Activated naive CD8-positive, alpha-beta T cell (primary cell): Measurements from ENCODE around the gene NDUFB10.
A peak's percentile ranks its signal among the peaks of the same experiment; 100 is the strongest.

Experiments used
- H3K27ac Mint-ChIP-seq: one replicate; pipeline ENCODE4 v1.8.0; 2021; ENCODE audit warnings: mixed read lengths
- H3K27me3 Mint-ChIP-seq: one replicate; pipeline ENCODE4 v1.8.0; 2021; ENCODE audit warnings: mixed read lengths
- H3K36me3 Mint-ChIP-seq: one replicate; pipeline ENCODE4 v1.8.0; 2021; ENCODE audit warnings: mixed read lengths
- H3K4me1 Mint-ChIP-seq: one replicate; pipeline ENCODE4 v1.8.0; 2021; ENCODE audit warnings: low read depth, mixed read lengths
- H3K4me3 Mint-ChIP-seq: one replicate; pipeline ENCODE4 v1.8.0; 2021; ENCODE audit warnings: mild to moderate bottlenecking, mixed read lengths
- H3K9me3 Mint-ChIP-seq: one replicate; pipeline ENCODE4 v1.8.0; 2021; ENCODE audit warnings: low read depth, mixed read lengths

NDUFB10 gene

GRCh38 chr16:1980030-1980769 is 20.9 kb downstream of the NDUFB10 start:
- H3K4me1 Mint-ChIP-seq, result peaks cover 12% of the 10 kb centered on the region
- peaks cover 4% of the 10 kb centered on the region for H3K36me3 Mint-ChIP-seq
- H3K27me3 Mint-ChIP-seq, result no peaks in the 10 kb centered on the region
- H3K27ac Mint-ChIP-seq, result no peak overlapping the region
- no peaks in the 10 kb centered on the region for H3K9me3 Mint-ChIP-seq
- no peak overlapping the region for H3K4me3 Mint-ChIP-seq

GRCh38 chr16:1980770-1981087 is 21.4 kb downstream of the NDUFB10 start:
- Mint-ChIP-seq H3K4me3 (no peak overlapping the region), H3K4me1 (peaks cover 12% of the 10 kb centered on the region), H3K27me3 (no peaks in the 10 kb centered on the region), H3K9me3 (no peaks in the 10 kb centered on the region), H3K27ac (no peak overlapping the region), H3K36me3 (peaks cover 4% of the 10 kb centered on the region)

- H3K27me3 Mint-ChIP-seq, result no peaks in the 10 kb centered on the region
- no peaks in the 10 kb centered on the region for H3K36me3 Mint-ChIP-seq
- no peaks in the 10 kb centered on the region for H3K9me3 Mint-ChIP-seq
- H3K27ac Mint-ChIP-seq, result no peak within 1 kb of the TSS
- peak within 1 kb of the TSS; percentile 35 for H3K4me3 Mint-ChIP-seq
- peaks cover 12% of the 10 kb centered on the region for H3K4me1 Mint-ChIP-seq
Measured at GRCh38 chr16:1981398-1981836, 22.1 kb downstream of the NDUFB10 start, which contains the start of gene NOXO1. TSS of gene NOXO1 (minus strand) at chr16:1981469. CDS start at chr16:1981179, 290 bp downstream.

- no peak overlapping the region for H3K27ac Mint-ChIP-seq
- peak overlapping the region; percentile 35 for H3K4me3 Mint-ChIP-seq
- H3K36me3 Mint-ChIP-seq, result no peaks in the 10 kb centered on the region
- no peaks in the 10 kb centered on the region for H3K27me3 Mint-ChIP-seq
- peaks cover 12% of the 10 kb centered on the region for H3K4me1 Mint-ChIP-seq
- no peaks in the 10 kb centered on the region for H3K9me3 Mint-ChIP-seq
Measured at GRCh38 chr16:1982013-1982433, 22.7 kb downstream of the NDUFB10 start.

- H3K27me3 Mint-ChIP-seq, result no peaks in the 10 kb centered on the region
- H3K9me3 Mint-ChIP-seq, result no peaks in the 10 kb centered on the region
- no peaks in the 10 kb centered on the region for H3K36me3 Mint-ChIP-seq
- peaks cover 12% of the 10 kb centered on the region for H3K4me1 Mint-ChIP-seq
- no peak overlapping the region for H3K27ac Mint-ChIP-seq
- H3K4me3 Mint-ChIP-seq, result peak overlapping the region; percentile 80
Measured at GRCh38 chr16:1982991-1983543, 23.7 kb downstream of the NDUFB10 start.

GRCh38 chr16:1983544-1984346 is 24.4 kb downstream of the NDUFB10 start, which contains the start of gene GFER:
TSS of gene GFER (plus strand) at chr16:1984193. CDS start at chr16:1984219, 26 bp downstream.
- Mint-ChIP-seq H3K27ac (peak within 1 kb of the TSS; percentile 58), H3K27me3 (peaks cover 2% of the 10 kb centered on the region), H3K9me3 (no peaks in the 10 kb centered on the region), H3K4me1 (peaks cover 14% of the 10 kb centered on the region), H3K36me3 (no peaks in the 10 kb centered on the region), H3K4me3 (peak within 1 kb of the TSS; percentile 84)

GRCh38 chr16:1984347-1985225 is 25.2 kb downstream of the NDUFB10 start:
- no peaks in the 10 kb centered on the region for H3K36me3 Mint-ChIP-seq

GRCh38 chr16:1985466-1986150 is 26.3 kb downstream of the NDUFB10 start:
- Mint-ChIP-seq H3K4me1 (peaks cover 18% of the 10 kb centered on the region), H3K9me3 (no peaks in the 10 kb centered on the region), H3K27ac (no peak overlapping the region), H3K4me3 (peak overlapping the region; percentile 84), H3K27me3 (peaks cover 5% of the 10 kb centered on the region), H3K36me3 (no peaks in the 10 kb centered on the region)

More at GRCh38 chr16:1984347-1985225, 25.2 kb downstream of the NDUFB10 start:
- H3K27ac Mint-ChIP-seq, result peak overlapping the region; percentile 58
- H3K9me3 Mint-ChIP-seq, result no peaks in the 10 kb centered on the region
- H3K4me1 Mint-ChIP-seq, result peaks cover 18% of the 10 kb centered on the region
- peaks cover 5% of the 10 kb centered on the region for H3K27me3 Mint-ChIP-seq
- peak overlapping the region; percentile 84 for H3K4me3 Mint-ChIP-seq

GRCh38 chr16:1987198-1987597 is 27.9 kb downstream of the NDUFB10 start:
- Mint-ChIP-seq H3K36me3 (no peaks in the 10 kb centered on the region), H3K9me3 (no peaks in the 10 kb centered on the region), H3K4me1 (peaks cover 23% of the 10 kb centered on the region), H3K4me3 (no peak overlapping the region), H3K27ac (no peak overlapping the region), H3K27me3 (peaks cover 5% of the 10 kb centered on the region)

GRCh38 chr16:1989209-1990100 is 30.1 kb downstream of the NDUFB10 start, which contains the start of gene SYNGR3:
TSS of gene SYNGR3 (plus strand) at chr16:1989970. CDS start at chr16:1990103, 133 bp downstream.
- peaks cover 5% of the 10 kb centered on the region for H3K27me3 Mint-ChIP-seq
- no peaks in the 10 kb centered on the region for H3K36me3 Mint-ChIP-seq
- H3K4me1 Mint-ChIP-seq, result peaks cover 19% of the 10 kb centered on the region
- peak within 1 kb of the TSS; percentile 78 for H3K4me3 Mint-ChIP-seq
- no peak within 1 kb of the TSS for H3K27ac Mint-ChIP-seq
- no peaks in the 10 kb centered on the region for H3K9me3 Mint-ChIP-seq

GRCh38 chr16:1990101-1990350 is 30.7 kb downstream of the NDUFB10 start:
- no peak overlapping the region for H3K27ac Mint-ChIP-seq
- H3K4me1 Mint-ChIP-seq, result peaks cover 16% of the 10 kb centered on the region
- peaks cover 5% of the 10 kb centered on the region for H3K27me3 Mint-ChIP-seq
- H3K9me3 Mint-ChIP-seq, result no peaks in the 10 kb centered on the region
- H3K36me3 Mint-ChIP-seq, result no peaks in the 10 kb centered on the region
- H3K4me3 Mint-ChIP-seq, result no peak overlapping the region

GRCh38 chr16:1990351-1991134 is 31.2 kb downstream of the NDUFB10 start:
- Mint-ChIP-seq H3K4me1 (peaks cover 16% of the 10 kb centered on the region), H3K27me3 (peaks cover 5% of the 10 kb centered on the region), H3K9me3 (no peaks in the 10 kb centered on the region), H3K4me3 (peak overlapping the region; percentile 78), H3K36me3 (no peaks in the 10 kb centered on the region), H3K27ac (peak overlapping the region; percentile 50)

- no peaks in the 10 kb centered on the region for H3K9me3 Mint-ChIP-seq
- H3K27me3 Mint-ChIP-seq, result peaks cover 5% of the 10 kb centered on the region
- peak overlapping the region; percentile 54 for H3K27ac Mint-ChIP-seq
- peak overlapping the region; percentile 78 for H3K4me3 Mint-ChIP-seq
- H3K4me1 Mint-ChIP-seq, result peaks cover 17% of the 10 kb centered on the region
- H3K36me3 Mint-ChIP-seq, result no peaks in the 10 kb centered on the region
Measured at GRCh38 chr16:1991135-1991551, 31.8 kb downstream of the NDUFB10 start.
